GM23338 (cell line): ENCODE measurements around the gene SH3BP4. TPM values are rescaled to one million over a fixed set of nuclear protein-coding genes. Genes with fewer than 3 reads are reported as not detected.
A peak's percentile ranks its signal among the peaks of the same experiment; 100 is the strongest.

Experiments used
- ATAC-seq: fragments of 200-7000 bp; cut with Tn5 transposase; 3 replicates; pipeline ENCODE4 v1.9.1; 2020
- DNase-seq: peaks from one replicate; pipeline ENCODE4 v3.0.0-alpha.2; 2015; ENCODE audit warnings: low spot score
- H2AFZ ChIP-seq: fragments of 200-600 bp; sonication (generic); 2 replicates; pipeline ENCODE4 v1.8.0; 2016; ENCODE audit warnings: antibody characterized with exemption, mild to moderate bottlenecking, moderate library complexity
- H3F3A ChIP-seq: fragments of 200-600 bp; sonication (generic); replicated peaks from 2 replicates; pipeline ENCODE4 v1.8.0; 2017; ENCODE audit warnings: antibody characterized with exemption, mixed run types, low read depth
- H3K27ac ChIP-seq: fragments of 200-600 bp; sonication (generic); 2 replicates; pipeline ENCODE4 v1.6.1; 2016; ENCODE audit warnings: low read depth
- H3K27me3 ChIP-seq: fragments of 200-600 bp; sonication (generic); 2 replicates; pipeline ENCODE4 v1.8.0; 2016; ENCODE audit warnings: mild to moderate bottlenecking, mixed run types, moderate library complexity; ENCODE audit not compliant: insufficient read depth
- H3K36me3 ChIP-seq: fragments of 200-600 bp; sonication (generic); 2 replicates; pipeline ENCODE4 v1.8.0; 2016; ENCODE audit warnings: mild to moderate bottlenecking; ENCODE audit not compliant: insufficient read depth
- H3K4me1 ChIP-seq: fragments of 200-600 bp; sonication (generic); 2 replicates; pipeline ENCODE4 v1.8.0; 2016; ENCODE audit warnings: mild to moderate bottlenecking, moderate library complexity; ENCODE audit not compliant: insufficient read depth
- H3K4me2 ChIP-seq: fragments of 200-600 bp; sonication (generic); 2 replicates; pipeline ENCODE4 v1.7.1; 2017; ENCODE audit warnings: mixed run types
- H3K4me3 ChIP-seq: fragments of 200-600 bp; sonication (generic); 2 replicates; pipeline ENCODE4 v1.6.1; 2016; ENCODE audit warnings: mixed run types
- H3K79me2 ChIP-seq: fragments of 200-600 bp; sonication (generic); replicated peaks from 2 replicates; pipeline ENCODE4 v1.8.0; 2017; ENCODE audit warnings: mild to moderate bottlenecking; ENCODE audit not compliant: insufficient read depth
- H3K9me2 ChIP-seq: fragments of 200-600 bp; sonication (generic); 2 replicates; pipeline ENCODE4 v1.8.0; 2017; ENCODE audit not compliant: insufficient read depth
- H4K20me1 ChIP-seq: fragments of 200-600 bp; sonication (generic); replicated peaks from 2 replicates; pipeline ENCODE4 v1.8.0; 2017; ENCODE audit warnings: mild to moderate bottlenecking; ENCODE audit not compliant: insufficient read depth
- H3K27ac Mint-ChIP-seq: 2 replicates; pipeline ENCODE4 v1.8.0; 2020; ENCODE audit warnings: inconsistent platforms, mild to moderate bottlenecking, moderate library complexity, mixed read lengths
- H3K27me3 Mint-ChIP-seq: 3 replicates; pipeline ENCODE4 v1.8.0; 2022; ENCODE audit warnings: low read depth, mild to moderate bottlenecking, moderate library complexity, mixed read lengths, inconsistent platforms; ENCODE audit not compliant: insufficient read depth, poor library complexity
- H3K36me3 Mint-ChIP-seq: 3 replicates; pipeline ENCODE4 v1.8.0; 2021; ENCODE audit warnings: low read depth, mild to moderate bottlenecking, inconsistent platforms, moderate library complexity, mixed read lengths
- H3K4me1 Mint-ChIP-seq: 3 replicates; pipeline ENCODE4 v1.8.0; 2020; ENCODE audit warnings: mild to moderate bottlenecking, inconsistent platforms, mixed read lengths
- H3K4me3 Mint-ChIP-seq: 3 replicates; pipeline ENCODE4 v1.8.0; 2021; ENCODE audit warnings: moderate library complexity, mild to moderate bottlenecking, inconsistent platforms, mixed read lengths
- H3K9me3 Mint-ChIP-seq: 3 replicates; pipeline ENCODE4 v1.8.0; 2020; ENCODE audit warnings: moderate library complexity, mild to moderate bottlenecking, inconsistent platforms, mixed read lengths
- ETS1 ChIP-seq: IDR thresholded peaks from 2 replicates; pipeline ENCODE4 v1.6.1; 2016; ENCODE audit warnings: antibody characterized with exemption
- EZH2phosphoT487 ChIP-seq: fragments of 200-600 bp; sonication (generic); IDR thresholded peaks from one replicate; pipeline ENCODE4 v1.8.1; 2018; ENCODE audit warnings: antibody characterized with exemption; ENCODE audit not compliant: unreplicated experiment
- JUNB ChIP-seq: IDR thresholded peaks from one replicate; pipeline ENCODE4 v1.6.1; 2016; ENCODE audit warnings: antibody characterized with exemption; ENCODE audit not compliant: unreplicated experiment
- NANOG ChIP-seq: IDR thresholded peaks from 2 replicates; pipeline ENCODE4 v1.6.1; 2016; ENCODE audit warnings: antibody characterized with exemption, borderline replicate concordance
- POLR2AphosphoS5 ChIP-seq: IDR thresholded peaks from 2 replicates; pipeline ENCODE4 v1.6.1; 2016; ENCODE audit warnings: antibody characterized with exemption, low read depth
- STAT1 ChIP-seq: IDR thresholded peaks from one replicate; pipeline ENCODE4 v1.6.1; 2016; ENCODE audit warnings: antibody characterized with exemption; ENCODE audit not compliant: unreplicated experiment
- ZNF114 ChIP-seq: fragments of 250-450 bp; sonication (Bioruptor Pico); IDR thresholded peaks from 2 replicates; pipeline ENCODE4 v1.5.0; 2020; ENCODE audit warnings: mild to moderate bottlenecking, moderate library complexity
- ZNF462 ChIP-seq: fragments of 250-450 bp; sonication (Bioruptor Pico); IDR thresholded peaks from 2 replicates; pipeline ENCODE4 v1.5.0; 2020; ENCODE audit warnings: mild to moderate bottlenecking, moderate library complexity
- polyA plus RNA-seq: library from polyadenylated mRNA; unstranded; fragments of >200 nt; fragmentation: Nextera tagmentation; extraction: Ambion mirVana; gene quantifications from 2 replicates; pipeline ENCODE4 v1.2.1, GENCODE V29; 2016
- total RNA-seq: library from RNA; depleted of rRNA; stranded (reverse); fragments of >200 nt; shearing (Covaris generic); gene quantifications from 2 replicates; pipeline ENCODE4 v1.2.3, GENCODE V29; 2014

SH3BP4 gene
- total and polyA plus RNA-seq, 2 experiments from 2014 or later = 15.6 to 50.9 TPM

GRCh38 chr2:234973008-234973407 lies 21.2 kb downstream of the SH3BP4 start:
- Mint-ChIP-seq H3K36me3 (peaks cover 7% of the 10 kb centered on the region; the same call in 2 of the 3 replicates), H3K9me3 (no peaks in the 10 kb centered on the region), H3K27ac (peak overlapping the region; percentile 68), H3K4me3 (no peak overlapping the region), H3K27me3 (peaks cover 6% of the 10 kb centered on the region), H3K4me1 (peaks cover 51% of the 10 kb centered on the region)
- TF ChIP-seq POLR2AphosphoS5 (no peak), EZH2phosphoT487 (no peak), STAT1 (no peak), ZNF462 (CRISPR knock-in tag) (no peak), NANOG (no peak), ZNF114 (CRISPR knock-in tag) (no peak), JUNB (no peak), ETS1 (no peak)
- peaks cover 100% of the 10 kb centered on the region for H3K79me2 ChIP-seq
- peaks cover 3% of the 10 kb centered on the region; the same call in 1 of the 2 replicates for H3F3A ChIP-seq
- no peaks in the 10 kb centered on the region for H3K27me3 ChIP-seq
- no peak overlapping the region for H3K4me3 ChIP-seq
- H3K4me2 ChIP-seq = no peak overlapping the region
- no peak for ATAC-seq
- peaks cover 41% of the 10 kb centered on the region for H3K4me1 ChIP-seq
- no peak for DNase-seq
- no peaks in the 10 kb centered on the region for H3K9me2 ChIP-seq
- no peak overlapping the region for H2AFZ ChIP-seq
- no peak overlapping the region for H3K27ac ChIP-seq
- peaks cover 39% of the 10 kb centered on the region for H4K20me1 ChIP-seq
- no peaks in the 10 kb centered on the region for H3K36me3 ChIP-seq
